SK-N-SH treated with all-trans-retinoic acid at 6 μM for 48 hours (cell line): Measurements from ENCODE around the gene SKIL.

Experiments used
- ATAC-seq: fragments of 200-7000 bp; cut with Tn5 transposase; 3 replicates; pipeline ENCODE4 v1.9.1; 2020; ENCODE audit warnings: mild to moderate bottlenecking, moderate library complexity
- ARNTL ChIP-seq: fragments of 450-650 bp; formaldehyde crosslinking; IDR thresholded peaks from 2 replicates; pipeline ENCODE4 v1.5.0; 2020; ENCODE audit warnings: low read depth, mild to moderate bottlenecking, moderate library complexity, borderline replicate concordance
- BACH2 ChIP-seq: fragments of 250-450 bp; sonication (Bioruptor Pico); IDR thresholded peaks from 2 replicates; pipeline ENCODE4 v1.9.0; 2021; ENCODE audit warnings: mild to moderate bottlenecking, borderline replicate concordance
- CREB5 ChIP-seq: fragments of 250-450 bp; sonication (Bioruptor Pico); IDR thresholded peaks from 2 replicates; pipeline ENCODE4 v1.5.1; 2020; ENCODE audit warnings: low read depth, mild to moderate bottlenecking, moderate library complexity
- CSDC2 ChIP-seq: fragments of 250-450 bp; sonication (Bioruptor Pico); IDR thresholded peaks from 2 replicates; pipeline ENCODE4 v1.5.0; 2020; ENCODE audit warnings: mild to moderate bottlenecking, moderate library complexity
- CSRNP3 ChIP-seq: fragments of 250-450 bp; sonication (Bioruptor Pico); IDR thresholded peaks from 2 replicates; pipeline ENCODE4 v1.5.1; 2021; ENCODE audit warnings: mild to moderate bottlenecking, moderate library complexity
- ESRRG ChIP-seq: fragments of 250-450 bp; sonication (Bioruptor Pico); IDR thresholded peaks from 2 replicates; pipeline ENCODE4 v1.6.1; 2021; ENCODE audit warnings: mild to moderate bottlenecking
- GLIS3 ChIP-seq: fragments of 250-450 bp; sonication (Bioruptor Pico); IDR thresholded peaks from 2 replicates; pipeline ENCODE4 v1.5.0; 2020; ENCODE audit warnings: mild to moderate bottlenecking, moderate library complexity
- ISL1 ChIP-seq: fragments of 250-450 bp; sonication (Bioruptor Pico); IDR thresholded peaks from 2 replicates; pipeline ENCODE4 v2.1.2; 2022; ENCODE audit warnings: mild to moderate bottlenecking, moderate library complexity
- OSR1 ChIP-seq: fragments of 250-450 bp; sonication (Bioruptor Pico); IDR thresholded peaks from 2 replicates; pipeline ENCODE4 v1.8.0; 2022; ENCODE audit warnings: moderate library complexity, mild to moderate bottlenecking, inconsistent platforms
- PATZ1 ChIP-seq: fragments of 250-450 bp; sonication (Bioruptor Pico); IDR thresholded peaks from 2 replicates; pipeline ENCODE4 v1.8.0; 2020; ENCODE audit warnings: mild to moderate bottlenecking, moderate library complexity, borderline replicate concordance
- POU6F1 ChIP-seq: fragments of 250-450 bp; sonication (Bioruptor Pico); IDR thresholded peaks from 2 replicates; pipeline ENCODE4 v1.8.0; 2021; ENCODE audit warnings: low read depth, mild to moderate bottlenecking, moderate library complexity, borderline replicate concordance
- PPARA ChIP-seq: fragments of 250-450 bp; sonication (Bioruptor Pico); IDR thresholded peaks from 2 replicates; pipeline ENCODE4 v1.5.0; 2020; ENCODE audit warnings: mild to moderate bottlenecking, borderline replicate concordance
- RARB ChIP-seq: fragments of 250-450 bp; sonication (Bioruptor Pico); IDR thresholded peaks from 2 replicates; pipeline ENCODE4 v1.8.0; 2021; ENCODE audit warnings: mild to moderate bottlenecking, moderate library complexity
- SNAI2 ChIP-seq: fragments of 250-450 bp; sonication (Bioruptor Pico); IDR thresholded peaks from 2 replicates; pipeline ENCODE4 v1.5.0; 2020; ENCODE audit warnings: mild to moderate bottlenecking, moderate library complexity
- TCF4 ChIP-seq: fragments of 250-450 bp; sonication (Bioruptor Pico); IDR thresholded peaks from 2 replicates; pipeline ENCODE4 v1.8.0; 2021; ENCODE audit warnings: mild to moderate bottlenecking, moderate library complexity, borderline replicate concordance
- TOX ChIP-seq: fragments of 250-450 bp; sonication (Bioruptor Pico); IDR thresholded peaks from 2 replicates; pipeline ENCODE4 v1.8.0; 2021; ENCODE audit warnings: mild to moderate bottlenecking, moderate library complexity, borderline replicate concordance
- TSHZ2 ChIP-seq: fragments of 250-450 bp; sonication (Bioruptor Pico); IDR thresholded peaks from 2 replicates; pipeline ENCODE4 v1.5.0; 2020; ENCODE audit warnings: mild to moderate bottlenecking, moderate library complexity
- ZC3H10 ChIP-seq: fragments of 250-450 bp; sonication (Bioruptor Pico); IDR thresholded peaks from 2 replicates; pipeline ENCODE4 v1.5.1; 2021; ENCODE audit warnings: mild to moderate bottlenecking, moderate library complexity
- ZFP3 ChIP-seq: fragments of 250-450 bp; sonication (Bioruptor Pico); IDR thresholded peaks from 2 replicates; pipeline ENCODE4 v1.5.0; 2020; ENCODE audit warnings: mild to moderate bottlenecking, moderate library complexity
- ZFP30 ChIP-seq: fragments of 450-650 bp; formaldehyde crosslinking; IDR thresholded peaks from 2 replicates; pipeline ENCODE4 v1.5.0; 2022; ENCODE audit warnings: mild to moderate bottlenecking, moderate library complexity
- ZNF565 ChIP-seq: fragments of 450-650 bp; formaldehyde crosslinking; conservative IDR thresholded peaks from 2 replicates; pipeline ENCODE4 v1.5.0; 2020; ENCODE audit warnings: low read depth, mild to moderate bottlenecking, moderate library complexity
- ZNF70 ChIP-seq: fragments of 450-650 bp; formaldehyde crosslinking; IDR thresholded peaks from 2 replicates; pipeline ENCODE4 v1.5.0; 2020; ENCODE audit warnings: mild to moderate bottlenecking, moderate library complexity
- ZNF8 ChIP-seq: fragments of 450-650 bp; formaldehyde crosslinking; IDR thresholded peaks from 2 replicates; pipeline ENCODE4 v1.5.0; 2020; ENCODE audit warnings: mild to moderate bottlenecking, moderate library complexity

SKIL gene

GRCh38 chr3:170442947-170443346, 85.4 kb downstream of the SKIL start:
- ATAC-seq, result no peak
- TF ChIP-seq SNAI2 (CRISPR knock-in tag), result no peak
- no peak for TF ChIP-seq ZNF70 (CRISPR knock-in tag)
- TF ChIP-seq TSHZ2 (CRISPR knock-in tag), result no peak
- no peak for TF ChIP-seq ISL1 (CRISPR knock-in tag)
- no peak for TF ChIP-seq ESRRG (CRISPR knock-in tag)
- TF ChIP-seq POU6F1, result no peak
- TF ChIP-seq GLIS3, result no peak
- TF ChIP-seq ZNF565 (CRISPR knock-in tag), result no peak
- no peak for TF ChIP-seq ZFP30 (CRISPR knock-in tag)
- no peak for TF ChIP-seq OSR1 (CRISPR knock-in tag)
- TF ChIP-seq ZFP3 (CRISPR knock-in tag), result no peak
- no peak for TF ChIP-seq ZNF8 (CRISPR knock-in tag)
- no peak for TF ChIP-seq ZC3H10 (CRISPR knock-in tag)
- no peak for TF ChIP-seq TOX (CRISPR knock-in tag)
- TF ChIP-seq PPARA (CRISPR knock-in tag), result no peak
- TF ChIP-seq CSDC2, result no peak
- TF ChIP-seq BACH2 (CRISPR knock-in tag), result no peak
- TF ChIP-seq CREB5 (CRISPR knock-in tag), result no peak
- TF ChIP-seq, all 23 proteins: peak for 0

- TF ChIP-seq BACH2 (CRISPR knock-in tag) (no peak), GLIS3 (no peak), ZFP30 (CRISPR knock-in tag) (no peak), ISL1 (CRISPR knock-in tag) (no peak), POU6F1 (no peak), ZNF70 (CRISPR knock-in tag) (no peak), TCF4 (CRISPR knock-in tag) (no peak), RARB (CRISPR knock-in tag) (no peak), ZFP3 (CRISPR knock-in tag) (no peak), ZC3H10 (CRISPR knock-in tag) (no peak), ESRRG (CRISPR knock-in tag) (no peak), ZNF8 (CRISPR knock-in tag) (no peak), SNAI2 (CRISPR knock-in tag) (no peak), ARNTL (CRISPR knock-in tag) (no peak), PPARA (CRISPR knock-in tag) (no peak), CSDC2 (no peak), TSHZ2 (CRISPR knock-in tag) (no peak), CREB5 (CRISPR knock-in tag) (no peak), CSRNP3 (no peak), PATZ1 (CRISPR knock-in tag) (no peak)
- TF ChIP-seq, all 23 proteins: peak for 0
- ATAC-seq, result no peak
These were observed 85.9 kb downstream of the SKIL start for GRCh38 chr3:170443457-170443856.
